GM10266 (cell line): ENCODE measurements around the gene MT4.

Experiments used
- DNase-seq: peaks from one replicate; pipeline ENCODE4 v3.0.0; 2012; ENCODE audit errors: extremely low spot score
- TF ChIP-seq, protein P1 (sequence below): IDR thresholded peaks from 2 replicates; pipeline ENCODE4 v1.5.1; 2012; ENCODE audit warnings: mild to moderate bottlenecking, low read depth; ENCODE audit not compliant: control insufficient read depth, insufficient read depth; ENCODE audit errors: missing control alignments

MT4 gene

DNA sequence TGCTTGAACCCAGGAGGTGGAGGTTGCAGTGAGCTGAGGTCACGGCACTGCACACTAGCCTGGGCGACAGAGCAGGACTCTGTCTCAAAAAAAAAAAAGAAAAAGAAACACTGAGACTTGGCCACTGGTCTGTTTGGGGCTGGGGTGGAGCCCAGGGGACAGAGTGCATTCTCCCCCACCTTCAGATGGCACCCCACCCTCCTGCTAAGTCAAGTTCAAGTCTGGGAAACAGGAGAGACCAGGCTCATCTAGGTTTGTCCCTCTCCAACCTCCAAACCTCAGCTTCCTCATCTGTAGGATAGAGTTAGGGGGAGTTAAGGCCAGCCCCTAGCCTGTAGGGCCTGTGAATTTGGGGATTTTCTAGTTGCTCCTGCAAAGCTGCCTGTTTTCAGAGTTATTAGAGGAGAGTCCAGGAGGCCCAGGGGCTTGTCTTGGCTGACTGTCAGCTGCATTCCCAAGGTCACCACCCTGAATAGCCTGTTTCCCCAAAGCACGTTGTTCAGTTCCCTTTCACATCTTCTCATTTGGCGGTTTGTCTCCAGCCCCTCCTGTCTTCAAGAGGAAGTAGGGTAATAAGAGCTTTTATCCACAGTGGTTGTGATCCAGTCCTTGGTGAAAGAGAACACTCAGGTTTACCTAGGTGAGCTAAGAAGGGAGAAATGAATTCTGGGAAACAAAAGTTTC is 26.6 kb downstream of the MT4 start:
- DNase-seq: no peak

DNA sequence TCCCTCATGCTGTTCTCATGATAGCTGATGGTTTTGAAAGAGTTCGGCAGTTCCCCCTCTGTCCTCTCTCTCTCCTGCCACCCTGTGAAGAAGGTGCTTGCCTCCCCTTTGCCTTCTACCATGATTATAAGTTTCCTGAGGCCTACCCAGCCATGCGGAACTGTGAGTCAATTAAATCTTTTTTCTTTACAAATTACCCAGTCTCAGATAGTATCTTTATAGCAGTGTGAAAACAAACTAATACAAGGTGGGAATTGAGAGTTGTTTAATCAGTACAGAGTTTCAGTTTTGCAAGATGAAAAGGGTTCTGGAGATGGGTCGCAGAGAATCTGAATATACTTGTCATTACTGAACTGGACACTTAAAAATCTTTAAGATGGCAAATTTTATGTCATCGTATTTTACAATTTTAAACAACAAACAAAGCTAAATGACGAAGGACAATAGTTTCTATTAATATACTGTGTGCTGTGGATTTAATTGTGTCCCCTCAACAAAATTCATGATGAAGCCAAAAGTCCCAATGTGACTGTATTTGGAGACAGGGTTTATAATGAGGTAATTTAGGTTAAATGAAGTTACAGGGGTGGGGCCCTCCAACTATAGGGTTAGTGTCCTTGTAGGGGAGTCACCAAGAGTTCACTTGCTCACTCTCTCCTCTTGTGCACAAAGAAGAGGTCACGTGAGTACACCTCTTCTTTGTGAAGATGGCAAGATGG is 28.9 kb downstream of the MT4 start:
- TF ChIP-seq, protein P1, sequence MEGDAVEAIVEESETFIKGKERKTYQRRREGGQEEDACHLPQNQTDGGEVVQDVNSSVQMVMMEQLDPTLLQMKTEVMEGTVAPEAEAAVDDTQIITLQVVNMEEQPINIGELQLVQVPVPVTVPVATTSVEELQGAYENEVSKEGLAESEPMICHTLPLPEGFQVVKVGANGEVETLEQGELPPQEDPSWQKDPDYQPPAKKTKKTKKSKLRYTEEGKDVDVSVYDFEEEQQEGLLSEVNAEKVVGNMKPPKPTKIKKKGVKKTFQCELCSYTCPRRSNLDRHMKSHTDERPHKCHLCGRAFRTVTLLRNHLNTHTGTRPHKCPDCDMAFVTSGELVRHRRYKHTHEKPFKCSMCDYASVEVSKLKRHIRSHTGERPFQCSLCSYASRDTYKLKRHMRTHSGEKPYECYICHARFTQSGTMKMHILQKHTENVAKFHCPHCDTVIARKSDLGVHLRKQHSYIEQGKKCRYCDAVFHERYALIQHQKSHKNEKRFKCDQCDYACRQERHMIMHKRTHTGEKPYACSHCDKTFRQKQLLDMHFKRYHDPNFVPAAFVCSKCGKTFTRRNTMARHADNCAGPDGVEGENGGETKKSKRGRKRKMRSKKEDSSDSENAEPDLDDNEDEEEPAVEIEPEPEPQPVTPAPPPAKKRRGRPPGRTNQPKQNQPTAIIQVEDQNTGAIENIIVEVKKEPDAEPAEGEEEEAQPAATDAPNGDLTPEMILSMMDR: no peak
- no peak for DNase-seq

More for the DNA sequence above, 26.6 kb downstream of the MT4 start:
- TF ChIP-seq, protein P1: no peak

DNA sequence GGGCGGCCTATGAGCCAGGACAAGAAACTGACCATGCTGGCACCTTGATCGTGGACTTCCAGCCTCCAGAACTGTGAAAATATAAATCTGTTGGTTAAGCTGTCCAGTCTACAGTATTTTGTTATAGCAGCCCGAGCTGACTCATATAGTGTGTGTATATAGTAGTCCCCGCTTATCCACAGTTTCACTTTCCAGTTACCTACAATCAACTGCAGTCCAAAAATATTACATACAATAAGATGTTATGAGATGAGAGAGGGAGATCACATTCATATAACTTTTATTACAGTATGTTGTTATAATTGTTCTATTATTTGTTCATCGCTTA is 29.4 kb downstream of the MT4 start:
- no peak for DNase-seq
- TF ChIP-seq, protein P1: no peak

DNA sequence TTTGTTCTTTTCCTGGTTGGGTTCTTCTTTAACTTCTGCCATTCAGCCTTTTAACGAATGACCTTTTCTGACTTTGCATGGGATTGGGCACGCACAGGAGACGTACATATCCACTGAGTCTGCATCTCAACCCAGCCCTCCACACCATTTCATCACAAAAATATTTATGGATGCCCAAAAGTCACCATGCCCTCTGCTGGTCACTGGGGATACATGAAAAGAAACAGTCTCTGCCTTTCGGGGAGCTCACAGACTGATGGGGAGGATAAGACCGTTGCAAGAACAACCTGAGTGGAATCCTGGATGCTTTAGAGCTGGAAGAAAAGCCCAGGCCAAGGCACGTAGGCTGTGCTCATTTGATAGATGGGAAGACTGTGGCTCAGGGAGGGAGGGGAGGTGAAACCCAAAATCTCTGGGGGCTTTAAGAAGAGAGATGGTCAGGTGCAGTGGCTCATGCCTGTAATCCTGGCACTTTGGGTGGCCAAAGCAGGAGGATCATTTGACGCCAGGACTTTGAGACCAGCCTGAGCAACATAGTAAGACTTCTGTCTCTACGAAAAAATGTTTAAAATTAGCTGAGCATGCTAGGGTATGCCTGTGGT is 35.6 kb downstream of the MT4 start:
- TF ChIP-seq, protein P1: peak; percentile 55
- DNase-seq: peak; percentile 68

DNA sequence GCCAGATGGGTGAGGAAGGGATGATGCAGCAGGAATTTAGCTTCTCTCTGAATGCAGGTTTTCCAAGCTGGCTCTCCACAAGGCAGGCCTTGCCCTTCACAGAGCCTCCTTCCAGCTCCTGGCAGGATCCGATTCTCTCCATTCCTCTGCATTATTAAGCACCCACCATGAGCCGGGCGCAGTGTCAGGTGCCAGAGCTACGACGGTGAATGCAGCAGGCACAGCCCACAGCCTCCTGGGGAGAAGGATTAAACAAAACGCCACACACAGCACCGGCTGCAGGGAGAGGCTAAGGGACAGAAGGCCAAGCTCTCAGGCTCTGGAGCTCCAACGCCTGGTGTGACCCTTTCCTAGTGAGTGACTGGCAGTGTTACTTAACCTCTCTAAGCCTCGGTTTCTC is 36.5 kb downstream of the MT4 start:
- TF ChIP-seq, protein P1: no peak
- DNase-seq: no peak

DNA sequence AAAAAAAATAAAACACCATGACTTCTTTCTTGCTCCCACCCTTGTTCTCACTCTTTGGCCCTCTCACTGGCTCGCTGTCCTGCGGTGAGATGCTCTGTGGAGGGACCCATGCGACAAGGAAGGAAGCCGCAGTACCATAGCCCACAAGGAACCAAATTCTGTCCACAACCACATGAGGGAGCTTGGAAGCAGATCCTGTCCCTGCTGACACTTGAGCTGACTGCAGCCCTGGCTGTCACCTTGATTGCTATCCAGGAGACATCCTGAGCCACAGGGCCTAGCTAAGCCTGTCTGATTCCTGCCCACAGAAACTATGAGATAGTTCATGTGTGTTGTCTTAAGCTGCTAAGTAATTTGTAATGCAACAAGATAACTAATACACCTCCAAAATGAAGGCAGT is 38.7 kb downstream of the MT4 start:
- TF ChIP-seq, protein P1: peak; percentile 27
- DNase-seq: no peak

DNA sequence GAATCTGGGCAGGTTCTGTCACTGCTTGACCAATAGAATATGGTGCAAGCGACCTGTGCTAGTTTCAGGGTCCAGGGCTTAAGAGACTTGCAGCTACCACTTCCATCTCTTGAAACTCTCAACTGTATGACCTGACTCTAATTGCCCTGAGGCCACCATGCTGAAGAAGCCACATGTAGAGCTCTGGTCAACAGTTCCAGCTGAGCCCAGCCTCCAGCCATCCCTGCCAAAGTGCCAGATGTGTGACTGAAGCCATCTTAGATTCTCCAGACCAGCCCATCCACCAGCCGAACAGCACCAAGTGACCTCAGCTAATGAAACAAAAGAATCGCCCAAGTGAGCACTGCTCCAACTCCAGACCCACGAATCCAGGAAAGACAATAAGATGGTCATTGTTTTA is 40.1 kb downstream of the MT4 start:
- TF ChIP-seq, protein P1: no peak
- no peak for DNase-seq
